Non-pigmented ciliary epithelial cell (primary cell): ENCODE measurements around the gene CDH15.
"Not testable (repeated sequence)": the region's sequence is repeated elsewhere in the genome, so short reads cannot be mapped to it uniquely, and the experiment has no call there.

Source experiments
- DNase-seq: peaks from one replicate; pipeline ENCODE4 v3.0.0-alpha.2; 2010; ENCODE audit warnings: low read depth

CDH15 gene

DNA sequence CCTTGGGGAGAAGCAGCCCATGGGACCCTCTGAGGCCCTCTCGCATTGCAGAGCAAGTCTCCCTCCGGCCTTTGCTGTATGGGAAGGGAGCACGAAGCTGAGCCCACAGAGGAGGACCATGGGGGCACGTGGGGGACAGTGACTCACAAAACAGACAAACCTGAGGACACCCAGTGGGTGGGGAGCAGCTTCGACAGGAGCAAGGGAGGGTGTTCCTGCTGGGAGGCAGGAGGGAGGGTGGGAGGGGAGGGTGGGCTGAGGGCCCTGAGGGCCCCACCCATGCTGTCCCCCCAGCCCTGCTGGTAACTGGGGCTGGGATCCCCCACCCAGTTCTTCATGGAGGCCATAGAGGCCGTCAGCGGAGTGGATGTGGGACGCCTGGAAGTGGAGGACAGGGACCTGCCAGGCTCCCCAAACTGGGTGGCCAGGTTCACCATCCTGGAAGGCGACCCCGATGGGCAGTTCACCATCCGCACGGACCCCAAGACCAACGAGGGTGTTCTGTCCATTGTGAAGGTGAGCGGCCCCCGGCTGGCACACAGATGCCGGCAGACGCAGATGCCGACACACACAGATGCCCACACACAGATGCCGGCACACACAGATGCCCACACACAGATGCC is 16.3 kb downstream of the CDH15 start:
- no peak for DNase-seq

DNA sequence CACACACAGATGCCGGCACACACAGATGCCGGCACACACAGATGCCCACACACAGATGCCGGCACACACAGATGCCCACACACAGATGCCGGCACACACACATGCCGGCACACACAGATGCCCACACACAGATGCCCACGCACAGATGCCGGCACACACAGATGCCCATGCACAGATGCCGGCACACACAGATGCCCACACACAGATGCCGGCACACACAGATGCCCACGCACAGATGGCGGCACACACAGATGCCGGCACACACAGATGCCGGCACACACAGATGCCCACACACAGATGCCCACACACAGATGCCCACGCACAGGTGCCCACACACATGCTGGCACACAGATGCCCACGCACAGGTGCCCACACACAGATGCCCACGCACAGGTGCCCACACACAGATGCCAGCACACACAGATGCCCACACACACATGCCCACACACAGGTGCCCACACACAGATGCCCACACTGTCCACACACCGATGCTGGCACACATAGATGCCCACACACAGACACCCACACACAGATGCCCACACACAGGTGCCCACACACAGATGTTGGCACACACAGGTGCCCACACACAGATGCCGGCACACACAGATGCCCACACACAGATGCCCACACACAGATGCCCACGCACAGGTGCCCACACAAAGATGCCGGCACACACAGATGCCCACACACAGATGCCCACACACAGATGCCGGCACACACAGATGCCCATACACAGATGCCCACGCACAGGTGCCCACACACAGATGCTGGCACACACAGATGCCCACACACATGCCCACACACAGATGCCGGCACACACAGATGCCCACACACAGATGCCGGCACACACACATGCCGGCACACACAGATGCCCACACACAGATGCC is 17.2 kb downstream of the CDH15 start:
- DNase-seq: not testable (repeated sequence)

DNA sequence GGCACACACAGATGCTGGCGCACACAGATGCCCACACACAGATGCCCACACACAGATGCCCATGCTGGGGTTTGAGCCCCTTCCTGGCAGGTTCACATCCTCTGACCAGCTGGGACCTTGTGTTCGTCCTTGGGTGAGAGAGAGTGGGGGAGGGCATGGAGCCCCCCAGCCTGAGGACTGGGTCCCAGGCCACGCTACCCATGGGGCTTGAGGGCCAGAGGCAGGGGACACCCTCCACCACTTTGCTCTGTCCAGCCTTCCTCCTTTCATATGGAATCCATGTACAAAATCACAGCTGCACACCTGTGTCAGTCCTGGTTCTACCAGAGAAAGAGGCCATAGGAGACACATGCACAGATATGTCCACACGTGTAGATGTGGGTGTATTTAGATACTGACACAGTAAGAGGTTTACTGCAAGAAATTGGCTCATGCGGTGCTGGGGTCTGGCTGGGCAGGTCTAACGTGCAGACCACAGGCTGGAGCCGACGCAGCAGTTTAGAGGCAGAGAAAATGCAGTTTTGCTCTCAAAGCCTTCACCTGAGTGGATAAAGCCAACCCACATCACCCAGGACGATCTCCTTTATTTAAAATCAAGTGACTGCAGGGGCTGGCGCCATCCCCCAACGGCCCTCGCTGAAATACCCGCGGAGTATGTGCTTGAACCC is 17.9 kb downstream of the CDH15 start:
- DNase-seq: no peak

DNA sequence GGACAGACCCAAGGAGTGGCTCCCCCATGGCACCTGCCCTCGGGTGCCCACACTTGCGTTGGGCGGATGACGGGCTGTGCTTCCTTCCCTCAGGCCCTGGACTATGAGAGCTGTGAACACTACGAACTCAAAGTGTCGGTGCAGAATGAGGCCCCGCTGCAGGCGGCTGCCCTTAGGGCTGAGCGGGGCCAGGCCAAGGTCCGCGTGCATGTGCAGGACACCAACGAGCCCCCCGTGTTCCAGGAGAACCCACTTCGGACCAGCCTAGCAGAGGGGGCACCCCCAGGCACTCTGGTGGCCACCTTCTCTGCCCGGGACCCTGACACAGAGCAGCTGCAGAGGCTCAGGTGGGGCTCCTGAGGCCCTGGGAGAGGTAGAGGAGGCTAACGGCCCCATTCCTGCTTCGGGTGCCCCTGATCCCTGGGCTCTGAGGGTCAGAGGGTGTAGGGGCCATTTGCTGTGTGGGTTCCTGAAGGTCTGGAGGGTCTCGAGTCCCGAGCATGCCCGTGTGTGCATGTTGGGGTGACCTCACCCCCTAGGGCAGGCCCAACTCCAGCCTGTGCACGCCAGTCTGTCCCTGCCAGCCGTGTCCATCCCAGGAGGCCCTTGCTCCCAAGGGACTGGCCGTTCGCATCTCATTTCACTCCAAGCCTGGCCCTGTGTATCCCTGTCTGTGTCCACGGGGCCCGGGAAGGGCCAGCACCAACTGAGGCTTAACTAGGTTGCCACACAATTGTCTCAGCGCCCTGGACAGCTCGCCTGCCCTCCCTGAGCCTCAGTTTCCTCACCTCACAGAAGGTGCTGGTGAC is 18.8 kb downstream of the CDH15 start:
- no peak for DNase-seq

DNA sequence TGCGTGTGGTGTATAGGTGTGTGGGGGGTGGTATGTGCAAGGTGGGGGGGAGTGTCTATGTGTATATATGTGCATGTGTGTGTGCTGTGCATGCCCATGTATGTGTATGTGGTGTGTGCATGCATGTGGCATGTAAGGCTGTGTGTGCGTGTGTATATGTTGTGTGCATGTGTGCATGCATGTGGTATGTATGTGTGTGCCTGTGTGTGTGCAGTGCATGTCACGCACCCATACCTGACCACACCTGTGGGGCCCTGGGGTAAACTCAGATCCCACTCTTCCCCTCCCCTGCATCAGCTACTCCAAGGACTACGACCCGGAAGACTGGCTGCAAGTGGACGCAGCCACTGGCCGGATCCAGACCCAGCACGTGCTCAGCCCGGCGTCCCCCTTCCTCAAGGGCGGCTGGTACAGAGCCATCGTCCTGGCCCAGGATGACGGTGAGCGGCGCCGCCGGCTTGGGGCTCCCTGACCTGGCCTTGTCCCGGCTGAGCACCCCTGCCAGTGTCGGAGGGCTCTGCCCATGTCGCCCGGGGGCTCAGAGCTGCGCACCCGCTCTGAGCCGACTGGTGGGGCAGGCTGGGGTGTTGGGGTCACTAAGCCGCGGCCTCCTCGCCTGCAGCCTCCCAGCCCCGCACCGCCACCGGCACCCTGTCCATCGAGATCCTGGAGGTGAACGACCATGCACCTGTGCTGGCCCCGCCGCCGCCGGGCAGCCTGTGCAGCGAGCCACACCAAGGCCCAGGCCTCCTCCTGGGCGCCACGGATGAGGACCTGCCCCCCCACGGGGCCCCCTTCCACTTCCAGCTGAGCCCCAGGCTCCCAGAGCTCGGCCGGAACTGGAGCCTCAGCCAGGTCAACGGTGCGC is 19.7 kb downstream of the CDH15 start:
- no peak for DNase-seq

DNA sequence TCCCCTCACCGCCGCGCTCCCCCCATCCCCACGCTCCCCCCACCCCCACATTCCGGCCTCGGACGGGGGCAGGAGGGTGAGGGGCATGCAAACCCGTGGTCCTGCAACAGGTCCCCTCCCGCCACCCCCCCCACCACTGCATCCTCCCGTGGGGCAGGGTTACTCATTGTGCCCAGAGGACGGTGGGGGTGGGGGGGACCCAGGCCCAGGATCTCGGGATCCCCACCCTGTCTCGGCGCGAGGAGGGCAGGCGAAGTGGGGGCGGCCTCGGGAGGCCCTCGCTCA is 20.3 kb downstream of the CDH15 start:
- DNase-seq: no peak

DNA sequence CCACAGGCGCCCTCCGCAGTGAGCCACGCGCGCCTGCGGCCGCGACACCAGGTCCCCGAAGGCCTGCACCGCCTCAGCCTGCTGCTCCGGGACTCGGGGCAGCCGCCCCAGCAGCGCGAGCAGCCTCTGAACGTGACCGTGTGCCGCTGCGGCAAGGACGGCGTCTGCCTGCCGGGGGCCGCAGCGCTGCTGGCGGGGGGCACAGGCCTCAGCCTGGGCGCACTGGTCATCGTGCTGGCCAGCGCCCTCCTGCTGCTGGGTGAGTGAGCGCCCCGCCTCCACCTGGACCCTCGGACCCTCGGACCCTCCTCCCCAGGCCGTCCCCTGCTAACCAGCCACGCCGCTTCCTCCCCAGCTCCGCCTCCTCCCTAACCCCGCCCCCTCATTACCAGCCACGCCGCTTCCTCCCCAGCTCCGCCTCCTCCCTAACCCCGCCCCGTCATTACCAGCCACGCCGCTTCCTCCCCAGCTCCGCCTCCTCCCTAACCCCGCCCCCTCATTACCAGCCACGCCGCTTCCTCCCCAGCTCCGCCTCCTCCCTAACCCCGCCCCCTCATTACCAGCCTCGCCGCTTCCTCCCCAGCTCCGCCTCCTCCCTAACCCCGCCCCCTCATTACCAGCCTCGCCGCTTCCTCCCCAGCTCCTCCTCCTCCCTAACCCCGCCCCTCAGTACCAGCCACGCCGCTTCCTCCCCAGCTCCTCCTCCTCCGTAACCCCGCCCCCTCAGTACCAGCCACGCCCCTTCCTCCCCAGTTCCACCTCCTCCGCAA is 20.8 kb downstream of the CDH15 start:
- peak; percentile 60 for DNase-seq

DNA sequence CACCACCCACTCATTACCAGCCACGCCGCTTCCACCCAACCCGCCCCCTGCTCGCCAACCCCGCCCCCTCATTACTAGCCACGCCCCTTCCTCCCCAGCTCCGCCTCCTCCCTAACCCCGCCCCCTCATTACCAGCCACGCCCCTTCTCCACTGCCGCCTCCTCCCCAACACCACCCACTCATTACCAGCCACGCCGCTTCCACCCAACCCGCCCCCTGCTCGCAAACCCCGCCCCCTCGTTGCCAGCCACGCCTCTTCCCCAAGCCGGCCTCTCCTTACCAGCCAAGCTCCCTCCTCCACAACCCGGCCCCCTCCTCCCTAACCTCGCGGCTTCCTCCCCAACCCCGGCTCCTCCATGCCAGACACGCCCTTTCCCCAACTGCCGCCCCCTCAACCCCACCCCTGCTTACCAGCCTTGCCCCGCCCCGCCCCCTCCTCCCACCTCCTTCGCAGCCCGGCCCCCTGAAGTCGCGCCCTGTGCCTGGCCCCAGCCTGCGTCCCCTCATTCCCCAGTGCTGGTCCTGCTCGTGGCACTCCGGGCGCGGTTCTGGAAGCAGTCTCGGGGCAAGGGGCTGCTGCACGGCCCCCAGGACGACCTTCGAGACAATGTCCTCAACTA is 21.5 kb downstream of the CDH15 start:
- peak; percentile 38 for DNase-seq

DNA sequence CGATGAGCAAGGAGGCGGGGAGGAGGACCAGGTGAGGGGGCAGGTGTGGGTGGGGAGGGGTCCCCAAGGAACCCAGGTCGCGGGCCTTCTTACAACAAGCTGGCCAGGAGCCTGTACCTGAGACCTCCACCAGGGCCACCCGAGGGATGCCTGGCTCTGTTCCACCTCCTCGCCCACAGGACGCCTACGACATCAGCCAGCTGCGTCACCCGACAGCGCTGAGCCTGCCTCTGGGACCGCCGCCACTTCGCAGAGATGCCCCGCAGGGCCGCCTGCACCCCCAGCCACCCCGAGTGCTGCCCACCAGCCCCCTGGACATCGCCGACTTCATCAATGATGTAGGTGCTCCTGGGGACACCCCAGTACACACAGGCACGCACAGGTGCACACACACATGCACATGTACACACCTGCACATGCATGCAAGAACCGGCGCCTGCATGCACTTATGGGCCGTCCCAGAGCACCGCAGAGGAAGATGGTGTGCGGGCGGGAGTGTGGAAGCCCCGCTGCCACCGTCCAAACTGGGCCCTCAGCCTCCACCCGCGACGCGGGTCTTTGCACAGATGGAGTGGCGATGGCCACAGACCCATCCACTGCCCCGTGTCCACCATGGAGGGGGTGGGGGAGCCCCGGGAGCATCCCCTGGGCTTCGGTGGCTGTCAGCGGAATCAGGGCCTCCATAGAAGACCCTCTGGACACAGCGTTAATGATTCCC is 22.2 kb downstream of the CDH15 start:
- DNase-seq: no peak

DNA sequence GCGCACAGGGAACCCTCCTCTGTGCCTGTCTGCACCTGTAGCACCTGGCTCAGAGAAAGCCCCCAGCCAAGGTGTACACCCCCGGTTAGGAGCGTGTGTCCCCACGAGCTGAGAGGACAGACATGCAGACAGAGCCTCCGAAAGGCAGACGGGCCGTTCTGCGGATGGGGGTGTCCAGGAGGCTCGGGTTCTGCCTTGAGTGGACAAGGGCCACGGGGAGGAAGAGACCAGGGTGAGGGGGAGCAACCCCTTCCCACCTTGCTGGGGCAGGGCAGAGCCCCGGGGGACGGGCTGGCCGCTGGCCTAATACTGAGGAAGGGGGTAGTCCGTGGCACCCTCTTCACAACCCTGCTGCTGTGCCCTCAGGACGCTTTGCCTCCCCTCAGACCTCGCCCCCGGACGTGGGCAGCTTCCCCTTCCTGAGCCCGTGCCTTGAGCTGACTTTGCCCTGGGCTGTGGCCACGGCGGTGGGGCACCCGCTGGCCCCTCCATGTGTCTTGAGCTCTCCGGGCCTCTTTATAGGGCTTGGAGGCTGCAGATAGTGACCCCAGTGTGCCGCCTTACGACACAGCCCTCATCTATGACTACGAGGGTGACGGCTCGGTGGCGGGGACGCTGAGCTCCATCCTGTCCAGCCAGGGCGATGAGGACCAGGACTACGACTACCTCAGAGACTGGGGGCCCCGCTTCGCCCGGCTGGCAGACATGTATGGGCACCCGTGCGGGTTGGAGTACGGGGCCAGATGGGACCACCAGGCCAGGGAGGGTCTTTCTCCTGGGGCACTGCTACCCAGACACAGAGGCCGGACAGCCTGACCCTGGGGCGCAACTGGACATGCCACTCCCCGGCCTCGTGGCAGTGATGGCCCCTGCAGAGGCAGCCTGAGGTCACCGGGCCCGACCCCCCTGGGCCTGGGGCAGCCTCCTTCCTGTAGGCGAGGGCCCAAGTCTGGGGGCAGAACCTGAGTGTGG is 23.1 kb downstream of the CDH15 start:
- DNase-seq: no peak

DNA sequence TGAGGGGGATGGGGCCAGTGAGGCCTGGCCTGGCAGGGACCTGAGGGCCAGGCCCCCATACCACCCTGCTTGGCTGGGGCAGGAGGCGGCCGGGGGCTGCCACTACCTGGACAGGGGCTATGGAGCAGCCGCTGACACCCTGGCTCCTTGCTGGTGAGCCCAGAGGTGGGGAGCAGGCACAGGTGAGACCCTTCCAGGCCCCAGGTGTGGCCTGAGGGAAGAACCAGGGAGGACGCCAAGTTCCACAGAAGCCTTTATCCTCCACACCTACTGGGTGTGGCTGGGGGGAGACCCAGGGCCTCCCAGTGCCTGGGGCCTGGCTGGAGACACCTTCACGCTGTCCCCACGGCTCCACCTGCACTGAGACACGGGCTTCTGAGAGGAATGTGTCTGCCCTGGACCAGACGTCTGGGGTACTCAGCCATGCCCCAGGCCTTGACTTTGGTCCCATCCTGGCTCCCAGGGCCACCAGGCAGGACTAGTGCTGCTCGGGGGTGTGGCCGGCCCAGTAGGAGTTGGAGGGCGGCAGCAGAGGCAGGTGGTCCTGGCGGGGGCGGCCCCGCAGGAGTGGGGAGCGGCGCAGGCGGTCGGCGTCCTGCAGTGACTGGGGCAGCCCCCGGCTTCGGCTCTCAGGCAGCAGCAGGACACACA is 24.1 kb downstream of the CDH15 start:
- DNase-seq: no peak

DNA sequence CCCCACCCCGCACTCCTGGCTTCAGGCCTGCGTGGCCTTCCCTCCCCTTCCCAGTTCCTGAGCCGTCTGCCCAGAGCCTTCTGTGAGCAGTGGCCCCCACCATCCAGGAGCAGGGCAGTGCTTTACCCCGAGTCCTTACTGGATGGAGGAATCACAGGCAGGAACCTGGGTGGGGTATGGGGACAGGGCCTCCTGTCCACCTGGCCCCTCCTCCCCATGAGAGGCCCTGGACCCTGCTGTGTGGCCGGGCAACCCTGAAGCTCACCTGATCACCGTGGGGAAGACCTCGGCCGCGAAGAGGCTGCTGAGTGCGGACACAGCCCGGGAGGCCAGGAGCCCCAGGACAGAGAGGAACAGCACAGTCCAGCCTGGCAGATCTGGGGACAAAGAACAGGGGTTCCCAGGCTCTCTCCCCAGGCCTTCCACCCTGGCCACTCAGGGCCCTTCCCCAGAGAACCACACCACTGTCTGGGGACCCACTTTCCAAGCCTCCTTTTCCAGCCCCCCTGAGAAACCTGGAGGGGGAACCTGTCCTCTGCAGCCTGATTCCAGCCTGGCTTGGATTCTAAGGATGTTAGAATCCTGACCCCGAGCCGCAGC is 25.6 kb downstream of the CDH15 start:
- DNase-seq: no peak

DNA sequence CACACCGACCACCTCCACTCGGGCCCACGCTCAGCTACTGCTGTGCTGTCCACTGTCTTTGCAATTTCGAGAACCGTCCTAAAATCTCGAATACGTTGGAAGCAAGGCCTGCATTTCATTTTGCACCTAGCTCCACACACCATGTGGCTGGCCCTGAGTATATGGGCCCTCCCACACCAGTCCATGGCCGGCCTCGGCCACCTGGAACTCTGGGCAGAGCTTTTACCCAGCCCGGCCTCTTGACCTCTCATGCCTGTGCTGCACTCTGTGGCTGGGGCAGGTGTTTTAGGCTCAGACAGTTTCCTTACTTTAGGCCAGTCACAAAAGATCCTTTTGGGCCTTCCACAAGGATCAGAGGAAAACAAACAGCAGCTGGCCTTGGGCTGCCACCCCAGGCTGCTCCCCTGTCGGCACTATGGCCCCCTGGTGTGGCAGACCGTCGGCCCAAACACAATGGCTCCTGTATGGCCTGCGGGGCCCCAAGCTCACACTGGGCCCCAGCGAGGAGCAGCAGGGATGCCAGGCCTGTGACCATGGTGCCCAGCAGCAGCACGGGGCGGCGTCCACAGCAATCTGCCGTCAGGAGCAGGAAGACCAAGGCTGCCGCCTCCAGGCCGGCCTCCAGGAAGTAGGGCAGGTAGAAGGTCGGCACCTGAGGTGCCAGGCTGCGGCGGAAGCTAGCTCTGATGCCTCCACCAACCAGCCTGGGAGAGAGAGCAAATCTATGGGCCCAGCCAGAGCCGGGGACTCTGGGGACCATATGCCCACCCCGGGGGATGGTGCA is 26.3 kb downstream of the CDH15 start:
- no peak for DNase-seq

DNA sequence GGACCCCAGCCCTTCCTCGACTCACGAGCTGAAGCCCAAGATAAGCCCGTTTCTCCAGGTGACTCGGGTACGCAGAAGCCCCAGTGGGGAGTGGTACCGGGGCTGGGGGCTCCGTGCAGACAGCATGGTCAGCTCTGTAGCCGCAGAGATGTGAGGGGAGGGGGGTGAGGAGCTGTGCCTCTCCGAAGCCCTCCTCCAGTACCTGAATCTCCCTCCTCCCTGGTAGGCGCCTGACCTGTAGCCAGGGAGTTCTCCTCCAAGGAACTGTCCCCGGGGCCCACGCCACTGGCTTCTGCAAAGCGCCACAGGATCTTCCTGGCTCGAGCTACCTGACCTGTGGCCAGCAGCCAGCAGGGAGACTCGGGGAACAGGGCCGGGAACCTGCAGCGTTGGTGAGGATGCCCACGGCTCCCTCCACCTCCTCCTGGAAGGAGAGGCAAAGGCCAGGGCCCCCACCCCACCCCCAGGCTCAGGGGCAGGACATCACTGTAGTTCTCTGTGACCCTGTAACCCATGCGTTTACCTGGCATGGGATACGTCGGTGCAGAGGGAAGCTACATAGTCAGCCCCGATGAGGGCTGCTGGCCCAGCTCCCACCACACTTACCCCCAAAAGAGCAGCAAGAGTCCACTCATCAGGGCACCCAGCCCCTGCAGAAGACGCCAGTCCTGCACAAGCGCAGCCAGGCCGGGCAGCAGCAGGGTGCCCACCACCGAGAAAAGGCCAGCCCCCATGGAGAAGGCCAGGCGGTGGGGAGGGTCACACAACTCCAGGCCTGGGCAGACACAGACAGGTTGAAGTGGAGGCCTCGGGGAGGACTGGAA is 27.1 kb downstream of the CDH15 start:
- no peak for DNase-seq

DNA sequence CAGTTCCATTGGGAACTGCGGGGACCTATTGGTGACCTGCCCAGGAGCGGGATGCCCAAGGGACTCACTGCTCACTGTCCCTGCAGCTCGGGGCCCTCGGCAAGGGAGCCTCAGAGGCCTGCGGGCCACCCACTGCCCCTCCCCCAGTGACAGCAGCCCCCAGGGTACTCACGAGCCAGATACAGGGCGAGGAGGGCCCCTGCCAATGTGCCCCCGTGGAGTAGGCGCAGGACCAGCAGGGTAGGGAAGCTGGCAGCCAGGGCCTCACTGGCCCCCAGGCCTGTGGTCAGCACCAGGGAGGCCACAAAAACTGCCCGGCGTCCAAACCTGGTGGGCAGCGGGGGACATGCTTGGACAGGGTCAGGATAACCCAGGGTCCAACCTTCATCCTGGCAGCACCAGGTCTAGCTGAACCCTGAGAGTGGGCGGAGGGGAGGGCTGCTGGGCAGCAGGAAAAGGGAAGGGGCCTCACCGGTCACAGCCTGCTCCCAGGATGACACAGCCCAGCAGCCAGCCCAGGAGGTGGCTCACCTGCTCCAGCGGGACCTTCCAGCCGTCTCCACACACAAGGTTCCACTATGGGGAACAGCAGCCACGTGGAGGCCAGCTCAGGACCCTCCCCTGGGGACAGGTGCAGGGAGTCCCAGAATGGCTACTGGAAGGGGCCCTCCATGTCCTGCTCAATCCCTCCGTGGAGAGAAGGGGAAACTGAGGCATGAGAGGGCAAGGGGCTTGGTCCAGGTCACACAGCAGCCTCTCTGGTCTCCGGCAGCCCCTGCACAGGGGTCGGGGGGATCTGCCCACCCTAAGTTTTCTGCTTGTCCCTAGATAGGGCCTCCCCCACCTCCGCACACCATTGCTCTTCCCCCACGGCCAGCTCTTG is 27.9 kb downstream of the CDH15 start:
- no peak for DNase-seq
